HG02943 (cell line): Measurements from ENCODE around the gene KCNJ16.
"Not testable (repeated sequence)": the region's sequence is repeated elsewhere in the genome, so short reads cannot be mapped to it uniquely, and the experiment has no call there.

ENCODE experiments used
- ATAC-seq: cut with Tn5 transposase; IDR thresholded peaks from one replicate; pipeline ENCODE4 v1.9.1; 2021; ENCODE audit warnings: mild to moderate bottlenecking, low read depth, moderate library complexity; ENCODE audit not compliant: unreplicated experiment

Gene KCNJ16

GRCh38 chr17:70074956-70075355, at the start of gene KCNJ16:
TSS of gene KCNJ16 (plus strand) at chr17:70075225. CDS start at chr17:70132088, 56,863 bp downstream.
- no peak for ATAC-seq

- no peak for ATAC-seq
Observed at GRCh38 chr17:70028397-70028796, 46.6 kb upstream of the KCNJ16 start.

- ATAC-seq = no peak
Observed at GRCh38 chr17:70028978-70029767, 45.9 kb upstream of the KCNJ16 start.

GRCh38 chr17:70030371-70030770, 44.7 kb upstream of the KCNJ16 start:
- no peak for ATAC-seq

DNA sequence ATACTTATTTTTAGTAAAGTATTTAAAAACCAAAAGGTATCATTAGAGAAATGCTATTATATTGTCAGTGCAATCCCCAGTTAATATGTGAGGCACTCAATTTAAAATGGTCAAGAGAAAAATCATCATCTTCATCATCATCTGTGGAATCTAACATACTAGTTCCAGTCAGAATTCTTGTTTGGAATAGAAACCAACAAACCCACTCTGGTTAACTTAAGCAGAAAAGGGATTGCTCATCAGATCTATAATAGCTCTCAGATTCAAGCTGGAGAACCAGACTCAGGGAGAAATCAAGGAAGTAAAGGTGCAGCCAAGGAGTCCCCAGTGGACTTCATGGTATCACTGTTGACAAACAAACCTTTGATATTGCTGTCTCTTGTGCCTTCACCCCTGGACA, 43.7 kb upstream of the KCNJ16 start:
- ATAC-seq = no peak

GRCh38 chr17:70033165-70033564, 41.9 kb upstream of the KCNJ16 start:
- no peak for ATAC-seq

GRCh38 chr17:70034158-70034557, 40.9 kb upstream of the KCNJ16 start:
- ATAC-seq = no peak

DNA sequence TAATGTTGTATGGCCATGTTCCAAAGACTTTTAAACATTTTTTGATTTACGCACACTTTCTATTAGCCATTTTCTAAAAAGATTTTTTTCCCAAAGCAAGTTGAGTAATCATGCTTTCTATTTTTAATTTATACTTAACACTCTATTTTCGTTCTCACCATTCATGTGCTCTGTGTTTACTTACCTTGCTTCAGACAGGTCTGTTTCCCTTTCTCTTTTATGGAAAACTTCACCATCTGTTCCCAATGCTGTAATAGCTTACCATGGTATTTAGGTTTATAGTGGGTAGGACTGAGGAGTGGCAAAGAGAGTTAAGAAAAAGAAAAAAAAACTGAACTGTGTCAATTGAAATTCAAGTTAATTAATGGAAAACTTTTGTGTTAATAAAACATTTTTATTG, 37.5 kb upstream of the KCNJ16 start:
- ATAC-seq = no peak

- ATAC-seq = no peak
Observed at GRCh38 chr17:70040336-70040735, 34.7 kb upstream of the KCNJ16 start.

- no peak for ATAC-seq
Observed at GRCh38 chr17:70041061-70041460, 34.0 kb upstream of the KCNJ16 start.

- ATAC-seq = no peak
Observed at GRCh38 chr17:70041540-70041939, 33.5 kb upstream of the KCNJ16 start.

DNA sequence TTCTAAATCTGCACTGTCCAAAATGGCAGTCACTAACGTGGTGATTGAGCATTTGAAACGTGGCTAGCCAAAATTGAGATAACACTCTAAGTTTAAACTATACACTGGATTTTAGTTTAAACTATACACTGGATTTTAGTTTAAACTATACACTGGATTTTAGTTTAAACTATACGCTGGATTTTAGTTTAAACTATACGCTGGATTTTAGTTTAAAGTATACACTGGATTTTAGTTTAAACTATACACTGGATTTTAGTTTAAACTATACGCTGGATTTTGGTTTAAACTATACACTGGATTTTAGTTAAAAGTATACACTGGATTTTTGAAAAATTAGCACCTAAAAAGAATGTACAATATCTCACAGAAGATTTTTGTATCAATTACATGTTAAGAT, 29.2 kb upstream of the KCNJ16 start:
- not testable (repeated sequence) for ATAC-seq

- ATAC-seq = no peak
Observed at GRCh38 chr17:70047619-70048419, 27.2 kb upstream of the KCNJ16 start.

DNA sequence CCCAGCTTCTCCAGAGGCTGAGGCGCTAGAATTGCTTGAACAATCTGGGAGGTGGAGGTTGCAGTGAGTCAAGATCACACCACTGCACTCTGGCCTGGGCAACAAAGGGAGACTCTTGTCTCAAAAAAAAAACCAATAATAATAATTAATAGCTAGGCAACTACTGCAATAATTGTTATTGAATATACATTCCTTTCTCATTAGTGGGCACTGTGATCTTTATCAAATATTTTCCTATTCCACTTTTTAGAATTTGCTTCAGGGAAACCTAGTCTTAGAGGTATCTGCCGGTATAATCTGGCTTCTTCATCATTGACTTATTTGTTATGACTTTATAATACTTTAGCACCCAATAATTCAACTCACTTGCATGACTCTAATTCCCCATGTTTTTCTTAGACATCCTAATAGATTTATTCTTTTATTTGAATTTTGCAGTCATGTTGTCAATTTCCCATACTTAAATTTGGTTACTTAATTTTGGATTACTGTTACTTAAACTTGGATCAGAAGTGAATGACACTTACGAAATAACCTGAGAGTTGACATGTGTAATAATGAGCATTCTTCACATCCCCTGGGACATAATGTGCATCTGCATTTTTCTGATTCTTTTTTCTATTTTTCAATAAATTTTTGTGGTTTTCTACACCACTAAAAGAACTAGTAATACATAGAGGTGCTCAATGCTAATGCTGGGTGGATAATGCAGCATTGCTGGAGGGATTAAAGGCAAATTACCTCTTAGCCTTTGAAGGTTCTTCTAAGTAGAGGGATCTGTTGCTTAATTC, 25.0 kb upstream of the KCNJ16 start:
- no peak for ATAC-seq

- ATAC-seq = no peak
Observed at GRCh38 chr17:70050931-70051330, 24.1 kb upstream of the KCNJ16 start.

- no peak for ATAC-seq
Observed at GRCh38 chr17:70053241-70054234, 21.5 kb upstream of the KCNJ16 start.

DNA sequence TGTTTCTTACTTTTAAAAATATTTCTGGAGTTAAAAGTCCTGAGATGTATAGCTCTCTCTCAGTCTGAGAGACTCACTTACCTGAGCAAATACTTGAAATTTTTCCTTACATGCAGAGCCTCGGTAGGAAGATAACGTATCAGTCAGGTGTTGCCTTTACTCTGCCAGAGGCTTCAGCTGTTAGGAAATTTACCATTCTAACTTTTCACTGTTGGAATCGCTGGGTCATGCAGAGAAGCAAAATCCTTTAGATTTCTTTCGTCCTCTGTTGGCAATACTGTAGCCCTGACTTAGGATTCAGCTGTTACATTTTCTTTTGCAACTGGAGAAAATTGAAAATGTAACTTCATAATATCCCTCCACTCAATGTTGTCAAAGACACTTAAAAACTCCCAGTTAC, 20.0 kb upstream of the KCNJ16 start:
- ATAC-seq = no peak

GRCh38 chr17:70059071-70059470, 16.0 kb upstream of the KCNJ16 start:
- no peak for ATAC-seq

DNA sequence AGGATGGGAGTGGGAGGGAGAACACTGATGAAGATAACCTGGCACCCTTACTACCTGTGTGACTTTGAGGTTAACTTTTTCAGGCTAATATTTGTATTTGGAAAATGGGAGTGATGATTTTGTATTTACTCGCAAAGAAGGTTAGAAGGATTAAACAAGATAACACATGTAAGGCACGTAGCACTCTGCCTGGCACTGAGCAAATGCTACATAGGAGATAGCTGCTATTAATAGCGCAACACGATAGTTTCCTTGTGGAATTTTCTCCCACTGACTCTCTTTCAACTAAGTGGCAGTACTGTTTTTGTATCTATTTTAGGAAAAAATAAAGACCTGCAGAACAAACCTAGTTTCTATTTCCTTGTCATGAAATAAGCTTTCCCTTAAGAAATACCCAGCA, 15.4 kb upstream of the KCNJ16 start:
- no peak for ATAC-seq

GRCh38 chr17:70060415-70060814, 14.6 kb upstream of the KCNJ16 start:
- ATAC-seq = no peak
